Renal cortex interstitium (tissue), 11 donors: ENCODE results near the gene SMIM8. TPM values are rescaled to one million over a fixed set of nuclear protein-coding genes. Genes with fewer than 3 reads are reported as not detected.
"Not testable (repeated sequence)": the region's sequence is repeated elsewhere in the genome, so short reads cannot be mapped to it uniquely, and the experiment has no call there.

ENCODE experiments used
- DNase-seq, 11 donors: peaks; one replicate each; pipeline ENCODE4 v3.0.0-alpha.2; 2013; ENCODE audit warnings: low read depth in 9 of 11, low spot score in 4 of 11; ENCODE audit errors: extremely low read depth in 1 of 11
- polyA plus RNA-seq, 3 donors: library from polyadenylated mRNA; unstranded; fragments of 120-200 nt; gene quantifications; one replicate each; pipeline ENCODE4 v1.2.1, GENCODE V29; 2013; ENCODE audit not compliant: insufficient read length in 3 of 3

SMIM8 gene
- polyA plus RNA-seq, 3 donors, result 16.3 to 22.6 (median 20.9) TPM

GRCh38 chr6:87319271-87319987 lies 3.0 kb upstream of the SMIM8 start:
- no peak for DNase-seq

- not testable (repeated sequence) for DNase-seq
These were observed 1.5 kb downstream of the SMIM8 start for GRCh38 chr6:87323880-87324279.

GRCh38 chr6:87330961-87331360 lies 8.6 kb downstream of the SMIM8 start:
- no peak for DNase-seq

GRCh38 chr6:87333033-87333432 lies 10.6 kb downstream of the SMIM8 start:
- no peak for DNase-seq

GRCh38 chr6:87333591-87334181 lies 11.3 kb downstream of the SMIM8 start:
- no peak for DNase-seq

GRCh38 chr6:87334683-87335082 lies 12.3 kb downstream of the SMIM8 start:
- no peak for DNase-seq

GRCh38 chr6:87336367-87336766 lies 14.0 kb downstream of the SMIM8 start:
- no peak for DNase-seq

- DNase-seq, result no peak
These were observed 17.8 kb downstream of the SMIM8 start for GRCh38 chr6:87340230-87340629.

GRCh38 chr6:87341158-87341557 lies 18.8 kb downstream of the SMIM8 start:
- no peak for DNase-seq

- no peak for DNase-seq
These were observed 19.5 kb downstream of the SMIM8 start for GRCh38 chr6:87341899-87342298.

- no peak for DNase-seq
These were observed 20.4 kb downstream of the SMIM8 start for GRCh38 chr6:87342829-87343228.

GRCh38 chr6:87344731-87345130 lies 22.3 kb downstream of the SMIM8 start, which contains the start of gene C6orf163:
Gene C6orf163 (plus strand): TSS chr6:87344813. CDS start chr6:87345100, 287 bp downstream.
- DNase-seq, result no peak

GRCh38 chr6:87346700-87347099 lies 24.3 kb downstream of the SMIM8 start:
- DNase-seq, result no peak

GRCh38 chr6:87349896-87350295 lies 27.5 kb downstream of the SMIM8 start:
- no peak for DNase-seq

GRCh38 chr6:87350516-87350915 lies 28.1 kb downstream of the SMIM8 start:
- no peak for DNase-seq

GRCh38 chr6:87351583-87351982 lies 29.2 kb downstream of the SMIM8 start:
- DNase-seq, result no peak

GRCh38 chr6:87356181-87356580 lies 33.8 kb downstream of the SMIM8 start:
- DNase-seq, result no peak

GRCh38 chr6:87357479-87358196 lies 35.2 kb downstream of the SMIM8 start:
- DNase-seq, result no peak

- no peak for DNase-seq
These were observed 42.3 kb downstream of the SMIM8 start for GRCh38 chr6:87364602-87365252.
